Cardiac septum (tissue), 1 donor: ENCODE results near the gene LMO1. TPM values are rescaled to one million over a fixed set of nuclear protein-coding genes. Genes with fewer than 3 reads are reported as not detected.

Experiments
- DNase-seq: peaks from one replicate; pipeline ENCODE4 v3.0.0-alpha.2; 2020; ENCODE audit warnings: low spot score
- intact Hi-C: fragments of 100-400 bp; cut with DNase I; formaldehyde crosslinking; loops from one replicate; pipeline ENCODE4 v1.14.0; 2022
- total RNA-seq: library from RNA; stranded (reverse); fragmentation: NEBNext Ultra II Directional; extraction: Animal tissue kit (Norgen Biotek cat#: 25700); gene quantifications from one replicate; pipeline ENCODE4 v1.2.1, GENCODE V29; 2021
- donor health status: DM: no; HTN: no; CAD: no.

Gene LMO1
- total RNA-seq, 1 donor from 2014 or later, result 0.46 TPM

DNA sequence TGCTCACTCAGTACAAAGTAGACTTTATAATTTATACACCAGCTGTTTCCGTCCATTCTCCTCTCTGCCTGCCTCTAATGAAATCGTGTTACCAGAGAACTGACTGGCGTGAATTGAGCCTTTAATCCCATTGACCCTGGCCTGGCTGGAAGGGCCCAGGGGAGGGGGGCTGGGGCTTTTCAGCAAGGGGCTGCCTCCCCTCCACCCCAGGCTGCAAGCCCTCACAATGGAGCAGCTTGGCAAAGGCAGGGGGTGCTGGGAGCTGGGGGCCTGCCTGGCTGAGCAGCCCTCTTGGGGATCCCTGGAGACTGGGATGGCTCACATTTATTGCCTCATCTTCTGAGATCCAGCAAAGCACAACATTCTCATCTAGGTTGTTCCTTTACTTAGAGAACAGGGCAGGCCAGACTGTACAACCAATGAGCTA lies 25.8 kb upstream of the LMO1 start:
- no peak for DNase-seq
- intact Hi-C loops, result no loop called here

GRCh38 chr11:8288824-8289491 lies 25.3 kb upstream of the LMO1 start:
- intact Hi-C loops, result no loop called here
- DNase-seq, result no peak

DNA sequence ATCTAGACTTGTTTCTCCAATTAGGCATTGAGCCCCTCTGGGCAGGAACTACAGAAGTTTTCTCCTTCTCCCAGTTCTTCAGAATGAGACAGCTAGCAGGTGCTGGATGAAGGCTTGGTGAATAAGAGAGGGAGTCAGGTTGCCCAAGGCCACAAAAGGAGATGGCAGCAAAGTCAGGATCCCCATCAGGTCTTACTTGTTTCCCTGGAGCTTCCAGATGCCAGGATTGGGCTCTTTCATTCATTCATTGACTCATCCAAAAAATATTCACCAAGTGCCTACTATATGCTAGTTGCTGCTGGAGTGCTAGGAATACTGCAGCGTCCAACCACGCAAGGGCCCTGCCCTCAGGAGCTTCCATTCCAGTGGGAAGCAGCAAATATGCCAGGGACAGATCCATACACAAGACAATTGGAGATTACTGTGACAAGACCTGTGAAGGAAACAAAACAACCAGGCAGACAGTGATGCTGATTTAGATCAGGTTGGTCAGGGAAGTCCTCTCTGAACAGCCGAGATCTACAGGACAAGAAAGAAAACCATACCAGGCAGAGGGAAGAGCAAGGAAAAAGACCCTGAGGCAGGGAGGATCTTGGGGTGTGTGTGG lies 24.6 kb upstream of the LMO1 start:
- intact Hi-C loops, result no loop called here
- no peak for DNase-seq

DNA sequence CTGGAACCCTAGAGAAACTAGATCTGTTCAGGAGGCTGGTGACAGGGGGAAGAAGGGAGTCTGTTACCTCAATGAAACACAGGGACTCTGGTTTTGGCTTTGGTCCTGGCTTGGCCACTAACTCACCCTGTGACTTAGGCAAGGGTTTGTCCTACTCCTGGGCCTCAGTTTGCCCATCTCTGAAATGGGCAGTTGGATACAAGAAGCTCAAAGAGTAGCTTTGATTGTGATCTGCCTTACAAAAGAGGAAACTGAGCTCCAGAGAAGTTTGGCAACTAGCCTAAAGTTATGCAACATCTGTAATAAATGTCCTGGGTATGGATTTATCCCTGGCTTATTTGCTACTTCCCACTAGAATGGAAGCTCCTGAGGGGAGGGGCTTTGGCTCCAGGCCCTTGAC lies 24.0 kb upstream of the LMO1 start:
- no peak for DNase-seq
- intact Hi-C loops, result no loop called here

- intact Hi-C loops, result no loop called here
- no peak for DNase-seq
These were observed 23.6 kb upstream of the LMO1 start for GRCh38 chr11:8287297-8287696.

DNA sequence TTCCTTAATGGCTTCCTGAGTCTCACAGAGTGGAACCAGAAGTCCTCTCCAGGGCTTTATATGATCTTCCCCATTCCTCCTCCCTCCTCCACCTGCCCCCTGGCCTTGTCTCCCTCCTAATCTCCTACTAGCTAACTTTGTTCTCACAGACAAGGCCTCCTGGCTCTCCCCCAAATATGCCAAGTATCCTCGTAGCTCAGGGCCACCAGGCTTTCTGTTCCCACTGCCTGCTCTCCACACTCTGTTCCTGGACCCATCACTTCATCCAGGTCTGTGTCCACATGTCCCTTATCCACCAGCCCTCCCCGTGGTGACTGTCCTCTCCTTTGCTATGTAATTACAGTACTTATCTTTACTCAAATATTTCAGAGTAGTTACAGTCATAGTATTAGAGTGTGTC lies 23.2 kb upstream of the LMO1 start:
- intact Hi-C loops, result no loop called here
- no peak for DNase-seq

DNA sequence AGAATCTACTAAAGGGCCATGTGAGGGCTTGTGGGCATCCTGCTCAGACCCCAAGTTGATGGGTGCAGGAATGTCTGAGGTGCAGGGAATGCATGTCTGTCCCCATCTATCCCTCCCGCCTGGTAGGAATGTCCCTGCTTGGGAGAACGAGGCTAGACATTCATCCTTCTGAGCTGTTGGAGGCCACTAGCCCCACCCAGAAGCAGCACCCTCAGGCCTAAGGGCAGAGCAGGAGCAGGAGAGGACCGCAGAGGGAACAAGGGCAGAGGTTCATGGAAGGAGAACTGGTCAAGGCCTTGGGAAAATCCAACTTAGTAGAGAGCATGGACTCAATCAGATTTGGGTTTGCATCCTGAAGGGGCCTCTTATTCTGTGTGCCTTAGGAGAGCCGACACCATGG lies 22.1 kb upstream of the LMO1 start:
- no peak for DNase-seq
- intact Hi-C loops, result no loop called here

GRCh38 chr11:8285228-8285627 lies 21.6 kb upstream of the LMO1 start:
- intact Hi-C loops, result no loop called here
- no peak for DNase-seq

GRCh38 chr11:8283465-8284230 lies 20.0 kb upstream of the LMO1 start:
- intact Hi-C loops, result no loop called here
- peak; percentile 56 for DNase-seq

DNA sequence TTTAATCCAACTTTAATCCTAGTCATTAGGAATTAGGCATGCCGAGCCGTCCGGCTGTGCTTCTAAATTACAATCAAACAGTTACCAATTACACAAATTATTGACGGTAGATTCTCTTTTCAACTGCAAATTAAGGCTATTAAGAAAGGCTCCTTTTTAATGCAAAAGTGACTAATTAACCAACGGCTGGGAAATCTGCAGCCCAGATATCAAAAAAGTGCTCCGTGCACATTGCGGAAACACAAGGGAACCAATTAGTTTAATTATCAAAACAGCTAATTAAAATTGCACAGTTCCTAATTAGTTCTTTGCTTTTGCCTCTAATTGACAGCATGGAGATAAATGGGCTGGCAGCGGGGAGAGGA lies 19.4 kb upstream of the LMO1 start:
- DNase-seq, result no peak
- intact Hi-C loops, result no loop called here

GRCh38 chr11:8282631-8283030 lies 19.0 kb upstream of the LMO1 start:
- peak; percentile 71 for DNase-seq
- intact Hi-C loops, result no loop called here

DNA sequence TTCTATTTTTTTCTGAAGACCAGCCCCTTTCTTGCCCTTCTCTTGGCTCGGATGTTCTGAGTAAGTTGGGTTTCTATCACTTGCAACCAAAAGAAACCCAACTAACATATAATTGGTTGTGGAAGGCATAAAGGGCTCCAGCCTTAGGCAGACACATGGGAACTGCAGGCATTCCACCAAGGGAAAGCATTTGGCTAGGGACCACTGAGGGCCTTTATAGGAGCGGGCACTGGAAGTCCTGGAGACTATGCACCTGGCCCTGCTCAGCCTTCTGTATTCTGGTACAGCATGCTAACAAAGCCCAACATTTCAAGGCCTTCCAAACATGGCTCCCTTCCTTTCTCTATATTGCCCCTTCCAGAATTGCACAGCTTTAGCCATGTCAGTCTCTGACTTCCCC lies 17.6 kb upstream of the LMO1 start:
- intact Hi-C loops, result no loop called here
- no peak for DNase-seq

DNA sequence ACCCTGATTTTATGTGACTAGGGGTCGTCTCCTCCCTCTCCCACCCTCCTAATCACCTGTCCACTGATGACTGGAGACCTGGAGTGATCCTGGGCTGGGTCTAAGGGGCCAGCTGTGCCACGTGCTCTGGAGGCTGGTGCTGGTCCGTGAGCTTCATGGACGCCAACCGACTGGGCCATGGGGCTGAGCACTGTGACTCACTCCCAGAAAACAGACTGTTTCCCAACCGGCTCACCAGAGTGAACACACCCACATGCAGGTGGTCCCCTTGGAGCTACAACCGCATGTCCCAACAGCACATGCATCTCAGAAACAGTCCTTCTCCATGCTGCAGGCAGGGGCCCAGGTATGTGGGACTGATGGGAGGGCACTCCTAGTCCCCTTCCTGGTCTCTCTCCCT lies 14.0 kb upstream of the LMO1 start:
- peak; percentile 67 for DNase-seq
- intact Hi-C loops, result no loop called here

GRCh38 chr11:8276528-8276927 lies 12.8 kb upstream of the LMO1 start:
- intact Hi-C loops, result no loop called here
- peak; percentile 43 for DNase-seq

- no peak for DNase-seq
- intact Hi-C loops, result no loop called here
These were observed 9.6 kb upstream of the LMO1 start for GRCh38 chr11:8273287-8273686.

GRCh38 chr11:8271106-8271886 lies 7.6 kb upstream of the LMO1 start:
- intact Hi-C loops, result no loop called here
- peak; percentile 1 for DNase-seq

DNA sequence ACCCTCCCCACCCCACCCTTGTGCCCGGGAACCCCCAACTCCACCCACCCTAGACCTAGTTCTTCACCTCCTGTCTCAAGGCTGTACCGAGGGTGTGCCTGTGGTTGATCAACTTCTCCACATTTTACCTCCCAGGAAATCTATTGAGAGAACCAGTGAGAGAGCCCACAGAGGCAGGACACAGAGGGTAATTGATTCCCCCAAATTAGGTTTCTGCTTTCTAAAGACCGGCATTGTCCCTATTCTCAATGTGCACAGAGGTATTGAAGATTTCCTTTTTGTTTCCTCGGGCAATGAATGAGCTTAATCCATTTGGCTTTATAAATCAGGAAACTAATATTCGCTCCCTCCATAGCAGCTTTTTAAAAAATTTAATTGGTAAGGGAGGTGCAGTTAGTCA lies 6.0 kb upstream of the LMO1 start:
- DNase-seq, result no peak
- intact Hi-C loops, result no loop called here

DNA sequence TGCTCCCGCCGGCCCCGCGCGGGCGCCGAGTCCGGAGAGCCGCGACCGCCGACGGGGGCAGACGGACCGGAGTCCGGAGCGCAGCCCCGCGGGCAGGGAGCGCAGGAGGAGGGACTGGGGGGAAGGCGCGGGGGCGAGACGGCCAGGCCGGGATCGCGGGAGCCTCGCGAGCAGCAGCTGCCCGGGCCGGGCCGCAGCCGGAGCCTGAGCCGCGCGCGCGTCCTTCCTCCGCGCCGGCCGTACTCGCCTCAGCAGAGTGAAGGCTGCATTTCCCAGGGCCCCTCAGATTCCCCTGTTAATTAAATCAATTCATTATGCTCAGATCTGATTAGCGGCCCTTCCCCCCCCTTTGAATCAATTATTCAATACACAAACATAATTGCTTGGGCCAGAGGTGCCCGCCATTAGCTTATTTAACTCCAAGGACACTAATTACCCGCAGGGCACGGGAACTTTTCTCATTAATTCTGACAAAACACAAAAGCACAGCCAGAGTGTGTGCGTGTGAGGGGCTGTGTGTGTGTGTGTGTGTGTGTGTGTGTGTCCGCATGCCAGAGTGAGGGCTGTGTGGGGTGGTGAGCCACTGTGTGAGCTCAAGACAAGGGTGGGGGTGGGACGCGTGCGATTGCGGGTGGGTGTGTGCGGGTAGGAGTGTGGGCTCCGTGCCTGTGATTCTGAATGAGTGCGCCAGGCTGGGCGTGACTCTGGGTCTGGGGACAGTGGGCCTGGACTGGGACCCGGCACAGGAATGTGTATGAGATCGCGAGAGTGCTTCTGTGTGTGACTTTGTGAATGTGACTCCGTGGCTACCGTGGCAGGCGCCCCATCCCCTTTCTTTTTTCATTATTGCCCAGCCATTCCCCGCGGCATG lies 5.1 kb upstream of the LMO1 start:
- intact Hi-C loops, result no loop called here
- DNase-seq, result peak; percentile 55

GRCh38 chr11:8267831-8268529 lies 4.3 kb upstream of the LMO1 start:
- intact Hi-C loops, result no loop called here
- DNase-seq, result peak; percentile 29
